ENCODE measurements around the gene TCTN3.

TCTN3 gene

DNA sequence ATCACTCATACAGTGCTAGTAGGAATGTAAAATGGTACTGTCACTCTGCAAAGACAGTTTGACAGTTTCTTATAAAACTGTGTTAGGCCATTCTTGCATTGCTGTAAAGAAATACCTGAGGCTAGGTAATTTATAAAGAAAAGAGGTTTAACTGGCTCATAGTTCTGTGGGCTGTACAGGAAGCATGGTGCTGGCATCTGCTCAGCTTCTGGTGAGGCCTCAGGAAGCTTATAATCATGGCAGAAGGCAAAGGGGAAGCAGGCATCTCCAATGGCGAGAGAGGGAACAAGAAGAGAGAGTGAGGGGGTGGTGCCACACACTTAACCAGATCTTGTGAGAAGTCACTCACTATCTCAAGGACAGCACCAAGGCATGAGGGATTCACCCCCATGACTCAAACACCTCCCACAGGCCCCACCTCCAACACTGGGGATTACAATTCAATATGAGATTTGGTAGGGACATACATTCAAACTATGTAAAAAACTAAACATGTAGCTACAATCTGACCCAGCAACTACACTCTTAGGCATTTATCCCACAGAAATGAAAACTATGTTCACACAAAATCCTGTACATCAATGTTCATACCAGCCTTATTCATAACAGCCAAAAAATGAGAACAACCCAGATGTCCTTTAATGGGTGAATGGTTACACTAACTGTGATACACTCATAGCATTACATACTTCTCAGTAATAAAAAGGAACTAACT lies 42.2 kb downstream of the TCTN3 start:
- peaks cover 10% of the 10 kb centered on the region; the same call in 1 of the 2 replicates for H3K9me3 ChIP-seq (ENCODE audit: insufficient read depth, low read length)
- no peaks in the 10 kb centered on the region for H3K4me1 ChIP-seq (ENCODE audit: insufficient read depth, insufficient read length)
- H3K27me3 ChIP-seq (ENCODE audit: insufficient read depth, insufficient read length): no peaks in the 10 kb centered on the region
- no peak for DNase-seq (ENCODE audit: low read depth, low spot score)
- no peak overlapping the region for H3K4me3 ChIP-seq (ENCODE audit: insufficient read length, low read depth)
- peaks cover 60% of the 10 kb centered on the region for H3K36me3 ChIP-seq (ENCODE audit: insufficient read depth, insufficient read length, low read length)
- TF ChIP-seq SUZ12 (IDR thresholded peaks at IDR 0.05; ENCODE audit: extremely low read depth, insufficient read depth, insufficient read length): no peak
- TF ChIP-seq ZNF274 (IDR thresholded peaks at IDR 0.05; ENCODE audit: low read depth, low read length): no peak
- TF ChIP-seq YY1 (IDR thresholded peaks at IDR 0.05; ENCODE audit: insufficient read depth, insufficient read length): no peak
- no peak overlapping the region for H3K9ac ChIP-seq (ENCODE audit: insufficient read length, low read depth)

DNA sequence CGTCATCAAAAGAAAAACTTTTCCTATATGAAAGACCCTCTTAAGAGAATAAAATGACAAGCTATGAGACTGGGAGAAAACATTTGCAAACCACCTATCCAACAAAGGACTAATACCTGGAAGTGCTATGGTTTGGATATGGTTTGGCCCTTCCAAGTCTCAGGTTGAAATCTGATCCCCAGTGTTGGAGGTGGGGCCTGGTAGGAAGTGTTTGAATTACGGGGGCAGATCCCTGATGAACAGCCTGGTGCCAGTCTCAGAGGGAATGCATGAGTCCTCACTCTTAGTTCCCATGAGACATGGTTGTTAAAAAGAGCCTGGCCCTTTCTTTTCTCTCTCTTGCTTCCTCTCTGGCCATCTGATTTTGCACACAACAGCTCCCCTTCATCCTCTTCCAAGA lies 43.5 kb downstream of the TCTN3 start:
- no peak overlapping the region for H3K9ac ChIP-seq (ENCODE audit: insufficient read length, low read depth)
- peaks cover 73% of the 10 kb centered on the region for H3K36me3 ChIP-seq (ENCODE audit: insufficient read depth, insufficient read length, low read length)

GRCh38 chr10:95648138-95648537 lies 45.6 kb downstream of the TCTN3 start:
- H3K36me3 ChIP-seq (ENCODE audit: insufficient read depth, insufficient read length, low read length): peaks cover 79% of the 10 kb centered on the region
- TF ChIP-seq YY1 (IDR thresholded peaks at IDR 0.05; ENCODE audit: insufficient read depth, insufficient read length) (no peak), SUZ12 (IDR thresholded peaks at IDR 0.05; ENCODE audit: extremely low read depth, insufficient read depth, insufficient read length) (no peak), ZNF274 (IDR thresholded peaks at IDR 0.05; ENCODE audit: low read depth, low read length) (no peak)

More for the DNA sequence above, 43.5 kb downstream of the TCTN3 start:
- no peak overlapping the region for H3K4me3 ChIP-seq (ENCODE audit: insufficient read length, low read depth)
- peaks cover 10% of the 10 kb centered on the region; the same call in 1 of the 2 replicates for H3K9me3 ChIP-seq (ENCODE audit: insufficient read depth, low read length)
- no peaks in the 10 kb centered on the region for H3K4me1 ChIP-seq (ENCODE audit: insufficient read depth, insufficient read length)
- no peak for DNase-seq (ENCODE audit: low read depth, low spot score)
- H3K27me3 ChIP-seq (ENCODE audit: insufficient read depth, insufficient read length): no peaks in the 10 kb centered on the region
- TF ChIP-seq YY1 (IDR thresholded peaks at IDR 0.05; ENCODE audit: insufficient read depth, insufficient read length) (no peak), ZNF274 (IDR thresholded peaks at IDR 0.05; ENCODE audit: low read depth, low read length) (no peak), SUZ12 (IDR thresholded peaks at IDR 0.05; ENCODE audit: extremely low read depth, insufficient read depth, insufficient read length) (no peak)

GRCh38 chr10:95646160-95646559 lies 47.6 kb downstream of the TCTN3 start:
- peaks cover 77% of the 10 kb centered on the region for H3K36me3 ChIP-seq (ENCODE audit: insufficient read depth, insufficient read length, low read length)
- H3K9me3 ChIP-seq (ENCODE audit: insufficient read depth, low read length): no peaks in the 10 kb centered on the region
- TF ChIP-seq SUZ12 (IDR thresholded peaks at IDR 0.05; ENCODE audit: extremely low read depth, insufficient read depth, insufficient read length) (no peak), YY1 (IDR thresholded peaks at IDR 0.05; ENCODE audit: insufficient read depth, insufficient read length) (no peak), ZNF274 (IDR thresholded peaks at IDR 0.05; ENCODE audit: low read depth, low read length) (no peak)
- DNase-seq (ENCODE audit: low read depth, low spot score): no peak
- no peaks in the 10 kb centered on the region for H3K4me1 ChIP-seq (ENCODE audit: insufficient read depth, insufficient read length)
- no peak overlapping the region for H3K4me3 ChIP-seq (ENCODE audit: insufficient read length, low read depth)
- H3K9ac ChIP-seq (ENCODE audit: insufficient read length, low read depth): no peak overlapping the region
- no peaks in the 10 kb centered on the region for H3K27me3 ChIP-seq (ENCODE audit: insufficient read depth, insufficient read length)

More at GRCh38 chr10:95648138-95648537, 45.6 kb downstream of the TCTN3 start:
- H3K4me1 ChIP-seq (ENCODE audit: insufficient read depth, insufficient read length): no peaks in the 10 kb centered on the region
- H3K9me3 ChIP-seq (ENCODE audit: insufficient read depth, low read length): peaks cover 10% of the 10 kb centered on the region; the same call in 1 of the 2 replicates
- H3K27me3 ChIP-seq (ENCODE audit: insufficient read depth, insufficient read length): no peaks in the 10 kb centered on the region
- DNase-seq (ENCODE audit: low read depth, low spot score): no peak
- no peak overlapping the region for H3K9ac ChIP-seq (ENCODE audit: insufficient read length, low read depth)
- H3K4me3 ChIP-seq (ENCODE audit: insufficient read length, low read depth): no peak overlapping the region

DNA sequence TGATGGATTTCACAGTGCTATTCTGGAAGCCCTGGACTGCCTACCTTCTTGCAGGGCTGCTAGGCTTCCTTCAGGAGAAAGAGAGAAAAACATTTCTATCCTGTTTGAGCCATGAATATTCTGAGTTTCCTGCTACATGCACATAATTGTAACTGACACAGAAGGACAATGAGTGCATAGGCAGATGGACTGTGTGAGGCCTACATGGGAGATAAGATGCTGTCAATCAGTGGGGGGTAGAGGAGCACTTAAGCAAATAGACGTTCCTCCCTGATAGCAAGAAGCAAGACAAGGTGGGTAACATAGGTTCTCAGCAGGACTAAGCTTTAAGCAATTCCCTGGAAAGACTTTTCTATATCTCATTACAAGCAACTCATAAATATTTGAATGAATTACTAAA lies 48.8 kb downstream of the TCTN3 start:
- no peaks in the 10 kb centered on the region for H3K4me1 ChIP-seq (ENCODE audit: insufficient read depth, insufficient read length)

GRCh38 chr10:95640891-95641315 lies 52.8 kb downstream of the TCTN3 start:
- Histone ChIP-seq H3K9me3 (ENCODE audit: insufficient read depth, low read length) (no peaks in the 10 kb centered on the region), H3K9ac (ENCODE audit: insufficient read length, low read depth) (no peak overlapping the region), H3K4me3 (ENCODE audit: insufficient read length, low read depth) (no peak overlapping the region), H3K4me1 (ENCODE audit: insufficient read depth, insufficient read length) (no peaks in the 10 kb centered on the region), H3K27me3 (ENCODE audit: insufficient read depth, insufficient read length) (no peaks in the 10 kb centered on the region), H3K36me3 (ENCODE audit: insufficient read depth, insufficient read length, low read length) (peaks cover 71% of the 10 kb centered on the region)
- DNase-seq (ENCODE audit: low read depth, low spot score): no peak
- TF ChIP-seq SUZ12 (IDR thresholded peaks at IDR 0.05; ENCODE audit: extremely low read depth, insufficient read depth, insufficient read length) (no peak), YY1 (IDR thresholded peaks at IDR 0.05; ENCODE audit: insufficient read depth, insufficient read length) (no peak), ZNF274 (IDR thresholded peaks at IDR 0.05; ENCODE audit: low read depth, low read length) (no peak)

More for the DNA sequence above, 48.8 kb downstream of the TCTN3 start:
- H3K9ac ChIP-seq (ENCODE audit: insufficient read length, low read depth): no peak overlapping the region
- TF ChIP-seq YY1 (IDR thresholded peaks at IDR 0.05; ENCODE audit: insufficient read depth, insufficient read length): no peak
- TF ChIP-seq SUZ12 (IDR thresholded peaks at IDR 0.05; ENCODE audit: extremely low read depth, insufficient read depth, insufficient read length): no peak
- TF ChIP-seq ZNF274 (IDR thresholded peaks at IDR 0.05; ENCODE audit: low read depth, low read length): no peak
- peaks cover 79% of the 10 kb centered on the region for H3K36me3 ChIP-seq (ENCODE audit: insufficient read depth, insufficient read length, low read length)
- H3K27me3 ChIP-seq (ENCODE audit: insufficient read depth, insufficient read length): no peaks in the 10 kb centered on the region
- DNase-seq (ENCODE audit: low read depth, low spot score): no peak
- no peaks in the 10 kb centered on the region for H3K9me3 ChIP-seq (ENCODE audit: insufficient read depth, low read length)
- H3K4me3 ChIP-seq (ENCODE audit: insufficient read length, low read depth): no peak overlapping the region

DNA sequence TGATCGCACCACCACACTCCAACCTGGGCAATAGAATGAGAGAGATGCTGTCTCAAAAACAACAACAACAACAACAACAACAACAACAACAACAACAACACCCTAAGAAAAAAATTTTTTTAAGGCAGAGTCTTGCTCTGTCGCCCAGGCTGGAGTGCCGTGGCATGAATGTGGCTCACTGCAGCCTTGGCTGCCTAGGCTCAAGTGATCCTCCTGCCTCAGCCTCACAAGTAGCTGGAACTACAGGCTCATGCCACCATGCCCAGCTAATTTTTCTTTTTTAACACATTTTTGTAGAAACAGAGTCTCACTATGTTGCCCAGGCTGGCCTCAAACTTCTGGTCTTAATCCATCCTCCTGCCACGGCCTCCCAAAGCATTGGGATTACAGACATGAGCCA lies 55.8 kb downstream of the TCTN3 start:
- Histone ChIP-seq H3K4me3 (ENCODE audit: insufficient read length, low read depth) (no peak overlapping the region), H3K4me1 (ENCODE audit: insufficient read depth, insufficient read length) (no peaks in the 10 kb centered on the region), H3K9ac (ENCODE audit: insufficient read length, low read depth) (no peak overlapping the region), H3K27me3 (ENCODE audit: insufficient read depth, insufficient read length) (no peaks in the 10 kb centered on the region), H3K36me3 (ENCODE audit: insufficient read depth, insufficient read length, low read length) (peaks cover 73% of the 10 kb centered on the region), H3K9me3 (ENCODE audit: insufficient read depth, low read length) (no peaks in the 10 kb centered on the region)
- no peak for DNase-seq (ENCODE audit: low read depth, low spot score)
- TF ChIP-seq YY1 (IDR thresholded peaks at IDR 0.05; ENCODE audit: insufficient read depth, insufficient read length): no peak
- TF ChIP-seq ZNF274 (IDR thresholded peaks at IDR 0.05; ENCODE audit: low read depth, low read length): no peak
- TF ChIP-seq SUZ12 (IDR thresholded peaks at IDR 0.05; ENCODE audit: extremely low read depth, insufficient read depth, insufficient read length): no peak
